DMS153 treated with DMSO at 0.1 percent for 48 hours (cell line): Measurements from ENCODE around the gene IZUMO1.
A peak's percentile ranks its signal among the peaks of the same experiment; 100 is the strongest.
"Not testable (repeated sequence)": the region's sequence is repeated elsewhere in the genome, so short reads cannot be mapped to it uniquely, and the experiment has no call there.

ENCODE experiments used
- DNase-seq: peaks from one replicate; lab custom pipeline; 2025; ENCODE audit not compliant: unreplicated experiment; lab: John Stamatoyannopoulos, UW

The IZUMO1 gene

GRCh38 chr19:48714759-48715675, 31.7 kb downstream of the IZUMO1 start:
- no peak for DNase-seq

- DNase-seq, result peak; percentile 98
Measured at GRCh38 chr19:48713864-48714755, 32.6 kb downstream of the IZUMO1 start.

- DNase-seq, result no peak
Measured at GRCh38 chr19:48713041-48713863, 33.5 kb downstream of the IZUMO1 start.

- no peak for DNase-seq
Measured at GRCh38 chr19:48711106-48711662, 35.5 kb downstream of the IZUMO1 start.

GRCh38 chr19:48708471-48708870, 38.2 kb downstream of the IZUMO1 start:
- no peak for DNase-seq

GRCh38 chr19:48705431-48705830, 41.3 kb downstream of the IZUMO1 start:
- DNase-seq, result no peak

GRCh38 chr19:48703316-48703715, 43.4 kb downstream of the IZUMO1 start:
- DNase-seq, result no peak

- DNase-seq, result no peak
Measured at GRCh38 chr19:48702701-48703100, 44.0 kb downstream of the IZUMO1 start.

- no peak for DNase-seq
Measured at GRCh38 chr19:48698046-48698445, 48.7 kb downstream of the IZUMO1 start.

- DNase-seq, result peak; percentile 28
Measured at GRCh38 chr19:48696353-48697010, 50.2 kb downstream of the IZUMO1 start.

GRCh38 chr19:48695743-48696352, 50.9 kb downstream of the IZUMO1 start, which contains the start of gene FUT2:
TSS of gene FUT2 (plus strand) at chr19:48695971. CDS start at chr19:48702957, 6,986 bp downstream.
- DNase-seq, result peak; percentile 47

GRCh38 chr19:48693629-48694028, 53.1 kb downstream of the IZUMO1 start:
- DNase-seq, result not testable (repeated sequence)
